Cardiac fibroblast (primary cell): ENCODE results near the gene RPL28.
A peak's percentile ranks its signal among the peaks of the same experiment; 100 is the strongest.

Experiments used
- DNase-seq, 2 donors: peaks; one replicate each; pipeline versions ENCODE4 v3.0.0 to v3.0.0-alpha.2; 2010; ENCODE audit warnings: low read depth in 2 of 2
- H3K4me3 ChIP-seq, 2 donors: replicated peaks in 1 of 2; 1 replicate in 1 of 2; 2 replicates in 1 of 2; pipeline ENCODE4 v1.5.1; 2011; ENCODE audit warnings: low read depth in 2 of 2, low read length in 2 of 2, mild to moderate bottlenecking in 2 of 2, moderate library complexity in 1 of 2
- TF ChIP-seq, protein P1 (sequence below): IDR thresholded peaks from one replicate; pipeline ENCODE4 v1.5.1; 2011; ENCODE audit warnings: low read depth, mild to moderate bottlenecking, low read length, inconsistent platforms

Gene RPL28

DNA sequence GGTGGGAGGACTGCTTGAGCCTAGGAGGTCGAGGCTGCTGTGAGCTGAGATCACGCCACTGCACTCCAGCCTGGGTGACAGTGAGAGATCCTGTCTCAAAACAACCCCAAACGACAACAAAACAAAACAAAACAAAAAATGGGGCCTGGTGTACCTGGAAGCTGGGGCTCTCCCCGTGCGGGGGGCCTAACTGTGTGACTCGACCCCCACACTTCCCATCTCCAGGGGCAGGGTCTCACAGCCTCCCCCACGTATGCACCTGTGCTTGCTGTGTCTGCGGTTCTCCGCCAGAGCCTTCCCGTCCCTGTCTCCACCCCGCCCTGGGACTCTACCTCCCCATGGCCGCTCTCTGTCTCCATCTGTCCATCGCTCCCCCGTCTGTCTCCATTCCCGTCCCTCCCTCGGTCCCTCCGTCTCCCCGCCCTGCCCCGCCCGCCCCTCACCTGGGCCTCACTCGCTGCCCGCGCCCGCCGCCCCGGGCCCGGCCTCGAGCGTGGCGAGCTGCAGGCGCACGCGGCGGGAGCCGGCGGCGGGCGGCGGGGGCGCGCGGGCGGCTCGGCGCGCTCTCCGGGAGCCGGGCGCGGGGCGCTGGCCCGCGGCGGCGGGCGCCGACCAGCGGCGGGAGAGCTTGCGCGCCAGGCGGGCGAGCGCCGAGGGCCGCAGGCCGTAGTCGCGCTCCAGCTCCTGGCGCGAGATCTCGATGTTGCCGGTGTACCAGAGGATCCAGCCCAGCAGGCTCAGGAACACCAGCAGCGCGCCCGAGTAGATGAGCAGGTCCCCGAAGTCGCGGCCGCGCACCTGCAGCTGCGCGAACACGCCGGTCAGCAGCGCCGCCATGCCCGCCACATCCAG lies 2.2 kb upstream of the RPL28 start:
- H3K4me3 ChIP-seq = peak overlapping the region; percentile 30 to 46
- TF ChIP-seq, protein P1, sequence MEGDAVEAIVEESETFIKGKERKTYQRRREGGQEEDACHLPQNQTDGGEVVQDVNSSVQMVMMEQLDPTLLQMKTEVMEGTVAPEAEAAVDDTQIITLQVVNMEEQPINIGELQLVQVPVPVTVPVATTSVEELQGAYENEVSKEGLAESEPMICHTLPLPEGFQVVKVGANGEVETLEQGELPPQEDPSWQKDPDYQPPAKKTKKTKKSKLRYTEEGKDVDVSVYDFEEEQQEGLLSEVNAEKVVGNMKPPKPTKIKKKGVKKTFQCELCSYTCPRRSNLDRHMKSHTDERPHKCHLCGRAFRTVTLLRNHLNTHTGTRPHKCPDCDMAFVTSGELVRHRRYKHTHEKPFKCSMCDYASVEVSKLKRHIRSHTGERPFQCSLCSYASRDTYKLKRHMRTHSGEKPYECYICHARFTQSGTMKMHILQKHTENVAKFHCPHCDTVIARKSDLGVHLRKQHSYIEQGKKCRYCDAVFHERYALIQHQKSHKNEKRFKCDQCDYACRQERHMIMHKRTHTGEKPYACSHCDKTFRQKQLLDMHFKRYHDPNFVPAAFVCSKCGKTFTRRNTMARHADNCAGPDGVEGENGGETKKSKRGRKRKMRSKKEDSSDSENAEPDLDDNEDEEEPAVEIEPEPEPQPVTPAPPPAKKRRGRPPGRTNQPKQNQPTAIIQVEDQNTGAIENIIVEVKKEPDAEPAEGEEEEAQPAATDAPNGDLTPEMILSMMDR = no peak
- DNase-seq = peak; percentile 65 to 70

DNA sequence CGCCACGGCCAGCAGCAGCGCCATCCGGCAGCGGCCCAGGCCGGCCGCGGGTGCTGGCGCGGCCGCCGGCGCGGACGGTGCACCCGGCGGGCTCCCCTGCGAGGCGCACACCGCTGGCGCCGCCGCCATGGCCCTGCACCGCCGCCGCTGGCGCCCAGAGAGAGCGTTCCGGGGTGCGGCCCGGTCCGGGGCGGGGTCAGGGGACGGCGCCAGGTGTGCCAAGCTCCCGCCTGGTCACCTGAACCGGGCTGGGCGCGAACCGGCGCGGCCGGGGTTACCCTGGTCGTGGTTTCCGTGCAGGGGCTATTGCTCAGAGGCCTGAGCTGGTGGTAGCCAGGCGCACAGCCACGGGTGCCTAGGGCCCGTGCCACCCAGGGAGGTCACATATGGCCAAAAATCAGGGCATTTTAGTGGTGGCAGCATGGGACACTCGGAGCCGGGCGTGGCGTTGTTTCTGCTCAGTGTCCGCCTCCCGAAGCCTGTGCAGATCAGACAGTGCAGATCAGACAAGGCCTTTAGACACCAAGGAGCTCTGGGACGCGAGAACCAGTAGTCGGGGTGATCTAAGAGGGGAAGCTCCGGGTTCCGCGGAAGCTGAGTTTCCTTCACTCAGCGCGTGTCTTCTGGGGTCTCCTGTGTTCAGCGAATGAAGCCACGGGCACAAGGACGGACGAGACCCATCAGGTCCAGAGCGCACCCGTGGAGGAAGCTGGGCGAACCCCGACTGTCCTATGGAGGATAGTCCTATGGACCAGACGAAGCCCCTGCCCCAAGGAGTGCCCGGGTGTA lies 1.4 kb upstream of the RPL28 start, which contains the start of gene TMEM238:
Gene TMEM238 (minus strand): TSS at position 162 of the 789 bp plus-strand sequence. CDS start 33 bp downstream, at position 129.
- H3K4me3 ChIP-seq = peak within 1 kb of the TSS; percentile 30 to 97
- TF ChIP-seq, protein P1 = no peak
- DNase-seq = no peak

DNA sequence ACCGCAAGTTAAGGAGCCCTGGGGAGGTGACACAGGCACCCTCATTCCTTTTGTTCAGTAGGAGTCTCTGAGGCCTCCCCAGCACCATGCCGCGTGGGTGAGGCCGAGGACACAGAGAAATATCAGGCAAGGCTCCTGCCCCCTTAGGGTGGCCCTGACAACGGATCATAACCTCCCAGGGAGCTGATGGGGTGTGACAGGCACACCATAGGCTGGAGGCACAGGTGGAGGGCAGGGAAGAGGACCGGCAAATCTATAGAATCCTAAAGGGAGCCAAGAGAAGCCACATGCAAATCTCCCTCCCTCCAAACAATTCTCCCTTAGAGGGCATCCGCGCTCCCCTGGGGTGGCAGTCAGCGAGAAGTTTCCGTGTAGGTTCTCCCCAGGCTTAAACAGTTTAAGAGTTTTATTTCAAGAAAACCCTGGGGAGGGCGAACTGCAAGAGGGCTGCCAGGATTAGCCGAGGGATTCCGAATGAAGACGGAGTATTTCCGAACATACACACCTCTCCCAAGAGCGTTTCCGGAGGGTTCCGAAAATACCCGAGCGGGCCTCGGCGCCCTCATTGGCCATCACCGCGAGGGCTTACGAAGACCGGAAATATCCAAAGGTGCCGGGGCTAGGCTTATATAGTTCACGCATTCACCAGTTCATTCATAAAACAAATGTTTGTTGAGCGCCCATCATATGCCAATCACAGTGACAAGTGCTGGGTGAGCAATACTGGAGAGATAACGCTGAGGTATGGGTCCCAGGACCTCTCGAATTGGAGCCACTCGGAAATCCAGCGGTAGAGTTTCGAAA lies 610 bp upstream of the RPL28 start:
- TF ChIP-seq, protein P1 = no peak
- peak overlapping the region; percentile 46 to 97 for H3K4me3 ChIP-seq
- peak; percentile 97 to 98 for DNase-seq

DNA sequence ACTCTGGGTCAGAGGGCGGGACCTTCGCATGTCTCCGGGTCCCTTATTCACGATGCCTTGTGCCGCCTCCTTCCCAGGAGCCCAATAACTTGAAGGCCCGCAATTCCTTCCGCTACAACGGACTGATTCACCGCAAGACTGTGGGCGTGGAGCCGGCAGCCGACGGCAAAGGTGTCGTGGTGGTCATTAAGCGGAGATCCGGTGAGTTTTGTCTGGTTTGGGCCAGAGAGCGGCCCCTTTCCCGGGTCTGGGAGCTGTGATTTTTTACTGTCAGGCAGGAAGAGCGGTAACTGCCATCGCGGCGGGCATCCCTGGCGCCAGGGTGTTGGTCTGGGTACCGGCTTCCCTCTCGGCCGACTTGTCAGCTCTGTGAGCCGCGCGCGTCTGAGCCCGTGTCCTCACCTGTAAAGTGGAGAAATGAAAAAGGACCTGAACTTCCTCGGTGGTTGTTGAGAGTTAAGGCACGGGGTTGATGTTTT lies 800 bp downstream of the RPL28 start:
- TF ChIP-seq, protein P1 = no peak
- H3K4me3 ChIP-seq = peak overlapping the region; percentile 95 to 97
- DNase-seq = no peak

DNA sequence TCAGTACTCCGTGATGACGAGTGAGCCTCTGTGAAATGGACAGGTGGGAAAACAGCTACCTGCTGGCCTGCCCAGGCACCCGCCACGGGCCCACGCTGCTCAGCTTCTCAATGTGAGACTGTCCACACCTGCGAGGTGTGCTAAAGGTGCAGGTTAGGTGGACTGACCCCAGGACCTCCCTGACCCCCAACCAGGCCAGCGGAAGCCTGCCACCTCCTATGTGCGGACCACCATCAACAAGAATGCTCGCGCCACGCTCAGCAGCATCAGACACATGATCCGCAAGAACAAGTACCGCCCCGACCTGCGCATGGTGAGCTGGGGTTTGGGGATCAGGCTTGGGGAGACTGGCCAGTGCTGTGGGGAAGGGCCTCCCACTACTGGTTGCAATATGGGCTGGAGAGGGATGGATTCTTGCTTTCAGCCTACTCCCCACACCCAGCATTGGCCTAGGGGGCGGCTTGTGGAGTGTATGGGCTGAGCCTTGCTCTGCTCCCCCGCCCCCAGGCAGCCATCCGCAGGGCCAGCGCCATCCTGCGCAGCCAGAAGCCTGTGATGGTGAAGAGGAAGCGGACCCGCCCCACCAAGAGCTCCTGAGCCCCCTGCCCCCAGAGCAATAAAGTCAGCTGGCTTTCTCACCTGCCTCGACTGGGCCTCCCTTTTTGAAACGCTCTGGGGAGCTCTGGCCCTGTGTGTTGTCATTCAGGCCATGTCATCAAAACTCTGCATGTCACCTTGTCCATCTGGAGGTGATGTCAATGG lies 2.2 kb downstream of the RPL28 start:
- TF ChIP-seq, protein P1 = no peak
- no peak for DNase-seq
- peak overlapping the region; percentile 95 to 97 for H3K4me3 ChIP-seq
